Esophagus squamous epithelium (tissue), 5 donors: ENCODE measurements around the gene CPSF6. TPM values are rescaled to one million over a fixed set of nuclear protein-coding genes. Genes with fewer than 3 reads are reported as not detected.

ENCODE experiments used
- DNase-seq: peaks from one replicate; lab custom pipeline; 2025; lab: John Stamatoyannopoulos, UW
- H3K27ac ChIP-seq, 4 donors: fragments of 200-600 bp; sonication (generic); one replicate each; pipeline ENCODE4 v1.5.1; 2016 to 2019; ENCODE audit warnings: mild to moderate bottlenecking in 1 of 4
- H3K27me3 ChIP-seq, 4 donors: fragments of 200-600 bp; sonication (generic); 1 replicate in 3 of 4; 2 replicates in 1 of 4; pipeline versions ENCODE4 v1.5.1 to v1.6.0; 2017 to 2021; ENCODE audit warnings: antibody characterized with exemption in 1 of 4
- H3K36me3 ChIP-seq, 3 donors: fragments of 200-600 bp; sonication (generic); one replicate each; pipeline ENCODE4 v1.5.1; 2016 to 2019
- H3K4me1 ChIP-seq, 3 donors: fragments of 200-600 bp; sonication (generic); one replicate each; pipeline ENCODE4 v1.5.1; 2017 to 2019
- H3K4me3 ChIP-seq, 4 donors: fragments of 200-600 bp; sonication (generic); 1 replicate in 3 of 4; 2 replicates in 1 of 4; pipeline ENCODE4 v1.5.1; 2016 to 2019; ENCODE audit warnings: mild to moderate bottlenecking in 2 of 4, moderate library complexity in 1 of 4
- H3K9me3 ChIP-seq, 3 donors: fragments of 200-600 bp; sonication (generic); one replicate each; pipeline ENCODE4 v1.5.1; 2016 to 2019
- CTCF ChIP-seq, 6 experiments: fragments of 450-650 bp in 4 of 6; fragments of 200-600 bp in 2 of 6; sonication (generic) in 2 of 6; IDR thresholded peaks; one replicate each; pipeline ENCODE4 v1.5.1; 2016 to 2019; ENCODE audit warnings: antibody characterized with exemption in 6 of 6, mild to moderate bottlenecking in 4 of 6, moderate library complexity in 4 of 6
- POLR2A ChIP-seq, 4 donors: fragments of 450-650 bp; IDR thresholded peaks; one replicate each; pipeline ENCODE4 v1.6.1; 2017; ENCODE audit warnings: antibody characterized with exemption in 4 of 4, mild to moderate bottlenecking in 4 of 4, moderate library complexity in 3 of 4
- WGBS, 2 donors: methylation state at CpG; one replicate each; pipeline ENCODE4 v1.1.5; 2018; 5-methylcytosine and 5-hydroxymethylcytosine counted together
- intact Hi-C: fragments of 100-400 bp; cut with DNase I; formaldehyde crosslinking; loops from one replicate; pipeline ENCODE4 v1.15.0; 2022
- total RNA-seq, 4 donors: library from RNA; depleted of rRNA; stranded (reverse); fragments of >200 nt; gene quantifications; one replicate each; pipeline ENCODE4 v1.1.0, GENCODE V29; 2016
- donor health status: DM: yes; HTN: yes; CAD: no.

Gene CPSF6
- total RNA-seq, 4 donors from 2014 or later, result 16.5 to 34.3 (median 20.5) TPM

DNA sequence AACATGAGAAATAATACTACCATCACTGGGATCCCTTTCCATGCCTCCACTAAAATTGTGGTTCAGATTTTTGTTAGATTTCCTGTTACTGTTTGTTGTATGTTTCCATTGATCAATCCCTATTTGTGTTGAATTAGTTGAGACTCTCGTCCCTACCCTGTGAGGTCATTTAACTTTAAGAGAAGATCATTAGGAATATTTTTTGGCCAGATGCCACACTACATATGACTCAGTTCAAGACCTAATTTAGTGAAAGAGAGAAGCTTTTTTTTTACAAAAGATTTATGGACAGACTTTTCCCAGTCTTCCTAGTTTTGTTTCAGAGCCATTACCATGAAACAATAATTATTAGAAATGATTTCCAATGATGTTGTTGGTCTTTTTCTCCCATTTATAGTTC lies 35.5 kb downstream of the CPSF6 start:
- H3K9me3 ChIP-seq, result no peaks in the 10 kb centered on the region
- H3K27ac ChIP-seq, result no peak overlapping the region
- H3K4me1 ChIP-seq, result peaks cover 0 to 8% (median 0%) of the 10 kb centered on the region in 3 donors
- DNase-seq, result no peak
- H3K36me3 ChIP-seq, result peaks cover 0 to 10% (median 0%) of the 10 kb centered on the region in 3 donors
- WGBS, 2 donors, result 13 to 32% methylated on average over 1 of the region's 1 CpG
- no peak overlapping the region for H3K4me3 ChIP-seq
- no peaks in the 10 kb centered on the region for H3K27me3 ChIP-seq
- TF ChIP-seq CTCF (IDR thresholded peaks at IDR 0.05) (no peak), POLR2A (IDR thresholded peaks at IDR 0.05) (no peak)
- intact Hi-C loops, result no loop called here

GRCh38 chr12:69275471-69275891 lies 36.1 kb downstream of the CPSF6 start:
- Histone ChIP-seq H3K36me3 (peaks cover 0 to 4% (median 0%) of the 10 kb centered on the region in 3 donors), H3K27me3 (no peaks in the 10 kb centered on the region), H3K4me3 (no peak overlapping the region), H3K27ac (no peak overlapping the region), H3K4me1 (peaks cover 0 to 8% (median 0%) of the 10 kb centered on the region in 3 donors), H3K9me3 (no peaks in the 10 kb centered on the region)
- 13 to 44% methylated on average over 1 of the region's 1 CpG for WGBS, 2 donors
- intact Hi-C loops, result no loop called here
- DNase-seq, result no peak
- TF ChIP-seq POLR2A (IDR thresholded peaks at IDR 0.05) (no peak), CTCF (IDR thresholded peaks at IDR 0.05) (no peak)

DNA sequence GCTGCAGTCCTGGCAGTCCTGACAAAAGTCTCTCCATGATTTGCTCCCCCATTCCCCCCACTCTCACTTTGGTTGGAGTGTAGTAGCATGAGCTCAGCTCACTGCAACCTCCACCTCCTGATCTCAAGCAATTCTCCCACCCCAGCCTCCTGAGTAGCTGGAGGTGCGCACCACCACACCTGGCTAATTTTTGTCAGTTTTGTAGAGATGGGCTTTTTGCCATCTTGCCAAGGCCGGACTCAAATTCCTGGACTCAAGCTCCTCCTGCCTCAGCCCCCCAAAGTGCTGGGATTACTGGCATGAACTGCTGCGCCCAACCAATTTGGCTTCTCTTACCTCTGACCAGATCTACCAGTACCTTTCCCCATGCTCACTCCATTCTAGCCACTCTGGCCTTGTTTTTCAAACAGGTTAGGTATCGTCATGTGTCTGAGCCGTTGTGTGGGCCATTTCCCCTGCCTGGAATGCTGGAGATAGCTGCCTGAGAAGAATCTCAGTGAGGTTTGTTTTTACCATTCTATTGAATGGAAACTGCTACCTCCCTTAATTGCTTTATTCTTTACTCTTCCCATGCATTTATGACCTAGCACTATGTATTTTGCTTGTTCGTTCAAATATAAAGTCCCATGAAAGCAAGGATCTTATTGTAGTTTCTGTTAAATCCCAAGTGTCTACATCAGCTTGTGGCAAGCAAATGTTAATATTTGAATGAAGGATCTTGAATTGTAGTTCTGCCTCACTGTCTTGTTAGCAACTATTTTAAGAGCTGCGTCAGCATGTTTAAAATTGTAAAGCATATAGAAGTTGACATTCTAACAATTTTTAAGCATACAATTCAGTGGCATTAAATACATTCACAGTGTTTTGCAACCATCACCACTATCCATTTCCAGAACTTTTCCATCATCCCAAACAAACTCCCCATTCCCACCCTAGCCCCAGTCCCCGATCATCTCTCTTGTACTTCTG lies 39.7 kb downstream of the CPSF6 start:
- no peak overlapping the region for H3K4me3 ChIP-seq
- no peak overlapping the region for H3K27ac ChIP-seq
- intact Hi-C loops, result no loop called here
- peaks cover 0 to 20% (median 5%) of the 10 kb centered on the region in 3 donors for H3K4me1 ChIP-seq
- no peak for TF ChIP-seq POLR2A (IDR thresholded peaks at IDR 0.05)
- TF ChIP-seq CTCF (IDR thresholded peaks at IDR 0.05), result no peak
- no peaks in the 10 kb centered on the region for H3K27me3 ChIP-seq
- no peak for DNase-seq
- H3K36me3 ChIP-seq, result no peaks in the 10 kb centered on the region
- no peaks in the 10 kb centered on the region for H3K9me3 ChIP-seq
- WGBS, 2 donors, result 82 to 90% methylated on average over 8 of the region's 8 CpGs

DNA sequence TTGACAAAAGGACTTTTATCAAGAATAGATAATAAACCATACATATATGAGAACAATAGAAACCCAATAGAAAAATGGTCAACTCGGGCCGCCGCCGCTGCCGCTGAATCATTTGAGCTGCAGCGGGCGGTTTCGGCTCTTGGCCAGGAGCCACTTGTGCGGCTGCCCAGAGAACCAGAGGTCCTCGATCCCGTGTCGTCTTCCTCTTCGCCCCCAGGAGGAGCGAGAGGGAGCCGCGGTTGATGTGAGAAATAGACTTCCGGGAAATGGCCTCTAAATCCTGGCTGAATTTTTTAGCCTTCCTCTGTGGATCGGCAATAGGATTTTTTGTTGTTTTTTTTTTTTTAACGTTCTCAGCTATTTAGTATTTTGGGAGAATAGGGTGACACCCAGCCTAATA lies 44.8 kb downstream of the CPSF6 start:
- peaks cover 0 to 41% (median 0%) of the 10 kb centered on the region in 4 donors for H3K27me3 ChIP-seq
- peaks cover 0 to 19% (median 5%) of the 10 kb centered on the region in 3 donors for H3K4me1 ChIP-seq
- H3K36me3 ChIP-seq, result no peaks in the 10 kb centered on the region
- intact Hi-C loops, result no loop called here
- H3K9me3 ChIP-seq, result no peaks in the 10 kb centered on the region
- TF ChIP-seq POLR2A (IDR thresholded peaks at IDR 0.05) (no peak), CTCF (IDR thresholded peaks at IDR 0.05) (peak in 1 of 6 experiments; percentile 5)
- WGBS, 2 donors, result 1 to 4% methylated on average over 19 of the region's 19 CpGs
- no peak for DNase-seq
- no peak overlapping the region for H3K27ac ChIP-seq
- H3K4me3 ChIP-seq, result peak overlapping the region in 3 of 4 donors; percentile 2 to 54 (median 29)

GRCh38 chr12:69287556-69287955 lies 48.2 kb downstream of the CPSF6 start:
- WGBS, 2 donors, result 46 to 56% methylated on average over 3 of the region's 3 CpGs
- no peak for DNase-seq
- Histone ChIP-seq H3K9me3 (no peaks in the 10 kb centered on the region), H3K4me1 (peaks cover 0 to 19% (median 5%) of the 10 kb centered on the region in 3 donors), H3K4me3 (no peak overlapping the region), H3K27me3 (peaks cover 0 to 74% (median 0%) of the 10 kb centered on the region in 4 donors), H3K27ac (no peak overlapping the region), H3K36me3 (no peaks in the 10 kb centered on the region)
- TF ChIP-seq CTCF (IDR thresholded peaks at IDR 0.05) (no peak), POLR2A (IDR thresholded peaks at IDR 0.05) (no peak)
- intact Hi-C loops, result no loop called here
